HG03571 (cell line): ENCODE measurements around the gene CYCS.

Experiments used
- ATAC-seq: cut with Tn5 transposase; IDR thresholded peaks from one replicate; pipeline ENCODE4 v1.9.1; 2021; ENCODE audit not compliant: unreplicated experiment

CYCS gene

GRCh38 chr7:25075459-25075858 lies 49.6 kb downstream of the CYCS start:
- ATAC-seq = no peak

GRCh38 chr7:25073451-25073850 lies 51.6 kb downstream of the CYCS start:
- ATAC-seq = no peak
